Measurements from ENCODE around the gene GPR89B. TPM values are rescaled to one million over a fixed set of nuclear protein-coding genes. Genes with fewer than 3 reads are reported as not detected.

Gene GPR89B
- total RNA-seq, 2 donors from 2014 or later: 10.4 to 14.3 TPM

- no peaks in the 10 kb centered on the region for H3K9me3 ChIP-seq
- intact Hi-C loops (cut with DNase I): loop anchor here (2.0 to 10.0 kb wide), 4 partner anchors 167 to 620 kb away; no protein-coding TSS in a partner anchor
Measured at GRCh38 chr1:147892216-147892615, 36.0 kb upstream of the GPR89B start.

GRCh38 chr1:147892731-147893214 lies 35.4 kb upstream of the GPR89B start:
- no peak overlapping the region for H3K4me3 ChIP-seq

More at GRCh38 chr1:147892216-147892615, 36.0 kb upstream of the GPR89B start:
- no peak for TF ChIP-seq CTCF (IDR thresholded peaks at IDR 0.05)
- Histone ChIP-seq H3K4me3 (no peak overlapping the region), H3K27ac (no peak overlapping the region), H3K4me1 (no peaks in the 10 kb centered on the region), H3K36me3 (no peaks in the 10 kb centered on the region), H3K9ac (ENCODE audit: low read depth in 2 of 2, low read length in 2 of 2) (no peak overlapping the region), H3K27me3 (no peaks in the 10 kb centered on the region)
- DNase-seq: no peak

GRCh38 chr1:147895123-147895522 lies 33.1 kb upstream of the GPR89B start:
- Histone ChIP-seq H3K9me3 (no peaks in the 10 kb centered on the region), H3K27me3 (no peaks in the 10 kb centered on the region), H3K4me3 (no peak overlapping the region), H3K9ac (ENCODE audit: low read depth in 2 of 2, low read length in 2 of 2) (no peak overlapping the region), H3K4me1 (no peaks in the 10 kb centered on the region), H3K27ac (no peak overlapping the region), H3K36me3 (no peaks in the 10 kb centered on the region)
- no peak for TF ChIP-seq CTCF (IDR thresholded peaks at IDR 0.05)
- no peak for DNase-seq
- intact Hi-C loops (cut with DNase I): loop anchor here (10.0 kb wide), 1 partner anchor 170 kb away; no protein-coding TSS in a partner anchor

More at GRCh38 chr1:147892731-147893214, 35.4 kb upstream of the GPR89B start:
- Histone ChIP-seq H3K27me3 (no peaks in the 10 kb centered on the region), H3K4me1 (no peaks in the 10 kb centered on the region), H3K27ac (no peak overlapping the region), H3K9ac (ENCODE audit: low read depth in 2 of 2, low read length in 2 of 2) (no peak overlapping the region), H3K9me3 (no peaks in the 10 kb centered on the region), H3K36me3 (no peaks in the 10 kb centered on the region)
- DNase-seq: peak; percentile 28
- intact Hi-C loops (cut with DNase I): loop anchor here (2.0 to 10.0 kb wide), 4 partner anchors 168 to 620 kb away; no protein-coding TSS in a partner anchor
- TF ChIP-seq CTCF (IDR thresholded peaks at IDR 0.05): peak; percentile 93

GRCh38 chr1:147897029-147897752 lies 31.0 kb upstream of the GPR89B start:
- Histone ChIP-seq H3K27me3 (no peaks in the 10 kb centered on the region), H3K4me1 (no peaks in the 10 kb centered on the region), H3K4me3 (no peak overlapping the region), H3K27ac (no peak overlapping the region), H3K36me3 (no peaks in the 10 kb centered on the region), H3K9ac (ENCODE audit: low read depth in 2 of 2, low read length in 2 of 2) (no peak overlapping the region), H3K9me3 (no peaks in the 10 kb centered on the region)
- TF ChIP-seq CTCF (IDR thresholded peaks at IDR 0.05): no peak
- no peak for DNase-seq
- intact Hi-C loops (cut with DNase I): loop anchor here (10.0 kb wide), 1 partner anchor 172 kb away; no protein-coding TSS in a partner anchor

- H3K27ac ChIP-seq: no peak overlapping the region
- H3K4me1 ChIP-seq: no peaks in the 10 kb centered on the region
- H3K9ac ChIP-seq (ENCODE audit: low read depth in 2 of 2, low read length in 2 of 2): no peak overlapping the region
- H3K9me3 ChIP-seq: no peaks in the 10 kb centered on the region
- TF ChIP-seq CTCF (IDR thresholded peaks at IDR 0.05): no peak
- no peaks in the 10 kb centered on the region for H3K27me3 ChIP-seq
- H3K36me3 ChIP-seq: no peaks in the 10 kb centered on the region
- no peak overlapping the region for H3K4me3 ChIP-seq
- intact Hi-C loops (cut with DNase I): loop anchor here (10.0 kb wide), 1 partner anchor 173 kb away; no protein-coding TSS in a partner anchor
- DNase-seq: no peak
Measured at GRCh38 chr1:147897789-147898188, 30.4 kb upstream of the GPR89B start.
